ENCODE measurements around the gene CYP46A1.

The CYP46A1 gene

DNA sequence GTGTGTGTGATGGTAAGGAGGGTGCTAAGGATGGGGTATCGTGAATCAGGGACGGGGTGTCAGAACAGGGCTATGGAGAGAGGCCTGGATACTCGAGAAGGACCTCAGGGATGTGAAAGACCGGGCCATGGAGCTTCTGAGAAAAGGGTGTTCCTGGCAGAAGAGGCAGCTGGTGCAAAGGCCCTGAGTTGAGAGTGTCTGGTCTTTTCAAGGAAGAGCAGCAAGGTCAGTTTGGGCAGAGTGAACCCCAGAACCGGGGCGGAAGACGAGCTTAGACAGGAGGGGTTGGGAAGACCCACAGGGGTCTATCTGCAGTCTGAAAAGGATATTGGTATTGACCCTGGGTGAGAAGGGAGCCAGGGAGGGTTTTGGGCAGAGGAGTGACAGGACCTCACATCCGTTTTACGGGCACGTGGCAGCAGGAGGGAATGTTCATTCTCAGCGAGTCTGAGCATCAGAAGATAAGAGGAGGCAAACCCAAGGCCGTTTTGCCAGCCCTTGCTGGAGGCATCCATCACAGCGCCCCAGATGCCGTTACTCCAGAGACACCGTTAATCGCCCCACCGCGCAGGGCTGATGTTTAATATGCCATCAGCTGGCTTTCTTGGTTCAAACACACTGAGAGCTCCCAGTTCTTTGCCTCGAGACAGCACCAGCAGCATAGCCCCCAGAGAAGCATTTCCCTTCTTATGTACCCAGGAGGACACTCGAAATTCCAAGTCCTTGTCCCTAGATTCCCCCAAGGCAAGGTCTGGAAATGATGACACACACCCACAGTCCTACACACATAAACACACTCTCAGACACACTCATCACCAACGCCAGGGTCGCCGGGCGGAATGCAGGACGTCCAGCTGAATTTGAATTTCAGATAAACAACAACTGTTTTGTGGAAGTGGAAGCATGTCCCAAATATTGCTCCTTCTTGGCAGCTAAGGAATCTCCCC lies 67.7 kb downstream of the CYP46A1 start:
- Histone ChIP-seq H3K36me3 (ENCODE audit: control insufficient read depth, insufficient read depth, low read length) (no peaks in the 10 kb centered on the region), H3K4me3 (replicated peaks; ENCODE audit: low read depth, low read length) (no peak overlapping the region), H3K27me3 (replicated peaks; ENCODE audit: control insufficient read depth, insufficient read depth, low read length) (peaks cover 3% of the 10 kb centered on the region)
- no peak for DNase-seq (ENCODE audit: extremely low read depth, insufficient read length)
- TF ChIP-seq, protein P1, sequence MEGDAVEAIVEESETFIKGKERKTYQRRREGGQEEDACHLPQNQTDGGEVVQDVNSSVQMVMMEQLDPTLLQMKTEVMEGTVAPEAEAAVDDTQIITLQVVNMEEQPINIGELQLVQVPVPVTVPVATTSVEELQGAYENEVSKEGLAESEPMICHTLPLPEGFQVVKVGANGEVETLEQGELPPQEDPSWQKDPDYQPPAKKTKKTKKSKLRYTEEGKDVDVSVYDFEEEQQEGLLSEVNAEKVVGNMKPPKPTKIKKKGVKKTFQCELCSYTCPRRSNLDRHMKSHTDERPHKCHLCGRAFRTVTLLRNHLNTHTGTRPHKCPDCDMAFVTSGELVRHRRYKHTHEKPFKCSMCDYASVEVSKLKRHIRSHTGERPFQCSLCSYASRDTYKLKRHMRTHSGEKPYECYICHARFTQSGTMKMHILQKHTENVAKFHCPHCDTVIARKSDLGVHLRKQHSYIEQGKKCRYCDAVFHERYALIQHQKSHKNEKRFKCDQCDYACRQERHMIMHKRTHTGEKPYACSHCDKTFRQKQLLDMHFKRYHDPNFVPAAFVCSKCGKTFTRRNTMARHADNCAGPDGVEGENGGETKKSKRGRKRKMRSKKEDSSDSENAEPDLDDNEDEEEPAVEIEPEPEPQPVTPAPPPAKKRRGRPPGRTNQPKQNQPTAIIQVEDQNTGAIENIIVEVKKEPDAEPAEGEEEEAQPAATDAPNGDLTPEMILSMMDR (IDR thresholded peaks at IDR 0.05; ENCODE audit: insufficient read depth, low read length, poor library complexity, severe bottlenecking): no peak

DNA sequence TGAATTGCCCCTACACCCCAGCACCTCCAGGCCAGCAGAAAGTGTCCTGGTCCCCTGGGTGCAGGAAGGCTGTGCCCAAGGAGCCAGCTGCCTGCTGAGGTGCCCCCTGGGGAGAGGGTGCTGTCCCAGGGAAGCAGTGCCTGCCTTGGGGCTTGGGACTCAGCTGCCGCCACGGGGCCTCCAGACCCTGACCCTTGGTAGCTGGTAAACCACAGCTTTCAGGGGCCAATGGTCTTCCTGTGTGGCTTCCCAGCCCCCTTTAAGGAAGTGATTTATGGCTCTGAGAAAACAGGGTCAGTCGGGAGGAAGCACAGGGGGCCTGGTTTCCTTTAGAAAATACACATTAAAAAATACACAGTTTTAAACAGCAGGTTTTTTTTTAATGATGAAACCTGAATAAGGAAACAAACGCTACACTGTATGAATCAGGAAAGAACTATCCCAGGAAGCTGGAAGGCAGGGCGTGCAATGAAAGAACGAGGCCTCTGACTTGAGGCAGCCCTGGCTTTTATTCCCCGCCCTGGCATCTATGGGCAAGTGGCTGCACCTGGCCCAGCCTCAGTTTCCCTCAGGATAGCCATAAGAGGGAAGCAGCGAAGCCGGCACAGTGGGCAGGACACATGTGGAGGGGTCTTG lies 68.5 kb downstream of the CYP46A1 start:
- DNase-seq (ENCODE audit: extremely low read depth, insufficient read length): no peak
- Histone ChIP-seq H3K4me3 (replicated peaks; ENCODE audit: low read depth, low read length) (no peak overlapping the region), H3K27me3 (replicated peaks; ENCODE audit: control insufficient read depth, insufficient read depth, low read length) (peaks cover 3% of the 10 kb centered on the region), H3K36me3 (ENCODE audit: control insufficient read depth, insufficient read depth, low read length) (no peaks in the 10 kb centered on the region)
- TF ChIP-seq, protein P1 (IDR thresholded peaks at IDR 0.05; ENCODE audit: insufficient read depth, low read length, poor library complexity, severe bottlenecking): no peak

DNA sequence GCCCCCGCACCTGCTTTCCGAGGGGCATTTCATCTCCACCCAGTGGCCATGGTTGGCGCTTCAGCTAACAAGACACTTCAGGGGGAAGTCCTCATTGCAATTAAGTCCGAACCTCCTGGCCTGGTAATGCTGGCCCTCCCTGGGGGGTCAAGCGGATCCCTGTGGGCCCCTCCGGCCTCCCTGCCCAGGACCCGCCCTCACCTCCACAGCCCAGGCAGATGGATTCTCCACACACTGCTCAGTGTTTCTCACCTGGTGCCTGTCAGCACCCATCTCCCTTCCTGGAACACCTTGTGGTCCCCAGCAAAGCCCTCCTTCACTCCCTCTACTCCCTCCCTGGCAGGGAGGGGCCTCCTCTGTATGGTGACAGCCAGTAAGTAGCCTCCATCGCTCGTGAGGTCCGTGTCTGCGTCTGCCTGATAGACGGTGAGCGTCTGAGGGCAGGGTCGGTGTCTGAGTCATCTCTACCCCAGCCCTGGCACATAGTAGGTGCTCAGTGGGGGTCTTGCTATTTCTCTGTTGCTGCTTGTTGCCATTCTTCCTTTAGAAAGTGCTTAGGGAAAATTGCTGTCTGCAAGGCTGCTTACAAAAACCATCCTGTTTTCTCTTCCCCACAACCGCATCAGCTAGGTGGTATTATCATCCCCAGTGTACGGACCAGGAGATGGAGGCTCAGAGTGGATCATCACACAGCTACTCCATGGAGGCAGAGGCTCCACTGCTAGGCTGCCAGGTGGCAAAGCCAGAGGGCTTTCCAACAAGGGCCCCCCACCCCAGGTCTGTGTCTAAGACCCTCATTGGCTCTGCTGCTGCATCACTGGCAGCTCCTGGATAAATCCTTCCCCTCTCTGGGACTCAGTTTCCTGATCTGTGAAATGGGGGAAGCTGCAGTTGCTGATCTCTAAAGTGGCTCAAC lies 69.4 kb downstream of the CYP46A1 start:
- Histone ChIP-seq H3K36me3 (ENCODE audit: control insufficient read depth, insufficient read depth, low read length) (no peaks in the 10 kb centered on the region), H3K4me3 (replicated peaks; ENCODE audit: low read depth, low read length) (no peak overlapping the region), H3K27me3 (replicated peaks; ENCODE audit: control insufficient read depth, insufficient read depth, low read length) (peaks cover 3% of the 10 kb centered on the region)
- TF ChIP-seq, protein P1 (IDR thresholded peaks at IDR 0.05; ENCODE audit: insufficient read depth, low read length, poor library complexity, severe bottlenecking): no peak
- DNase-seq (ENCODE audit: extremely low read depth, insufficient read length): no peak

DNA sequence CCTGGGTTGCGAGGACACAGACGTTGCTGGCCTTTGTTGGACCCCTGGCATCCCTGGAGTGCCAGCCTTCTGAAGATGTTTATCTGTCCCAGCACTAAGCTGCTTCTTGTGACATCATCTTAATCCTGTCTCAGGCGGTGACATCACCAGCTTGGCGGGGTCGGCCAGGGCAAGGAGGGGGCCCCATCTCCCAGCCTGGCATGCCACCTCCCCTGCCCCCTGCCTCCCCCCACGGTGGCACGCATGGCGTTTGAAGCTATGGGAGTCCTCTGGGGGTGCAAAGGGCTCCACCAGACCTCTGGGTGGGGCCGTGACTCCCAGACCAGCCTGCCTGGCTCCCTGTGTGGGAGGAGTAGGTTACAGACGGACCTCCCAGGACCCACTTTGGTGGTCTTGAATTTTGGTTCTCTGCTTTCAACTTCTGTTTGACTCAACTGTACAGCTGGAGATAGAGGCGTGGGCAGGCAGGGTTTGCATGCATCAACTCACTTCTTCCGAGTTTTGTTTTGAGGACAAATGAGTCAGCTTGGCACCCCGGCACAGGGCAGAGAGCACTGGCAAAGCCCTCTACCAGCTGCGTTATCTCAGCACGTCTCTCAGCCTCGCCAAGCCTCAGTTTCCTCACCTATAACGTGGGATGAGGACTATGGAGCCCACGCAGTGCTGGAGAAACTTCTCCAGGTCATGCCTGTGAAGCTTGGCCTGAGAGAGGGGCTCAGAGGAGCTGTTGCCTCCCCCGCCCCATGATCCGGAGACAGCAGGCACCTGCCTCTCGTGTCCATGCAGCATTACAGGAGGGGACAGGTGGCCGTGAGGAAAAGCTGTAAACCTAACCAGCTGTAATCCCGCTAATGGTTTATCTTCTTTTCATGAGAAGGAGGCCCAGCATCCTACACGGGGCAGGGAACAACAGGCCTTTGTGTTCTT lies 70.3 kb downstream of the CYP46A1 start:
- H3K36me3 ChIP-seq (ENCODE audit: control insufficient read depth, insufficient read depth, low read length): no peaks in the 10 kb centered on the region
- DNase-seq (ENCODE audit: extremely low read depth, insufficient read length): no peak

More for the DNA sequence above, 70.3 kb downstream of the CYP46A1 start:
- Histone ChIP-seq H3K27me3 (replicated peaks; ENCODE audit: control insufficient read depth, insufficient read depth, low read length) (peaks cover 3% of the 10 kb centered on the region), H3K4me3 (replicated peaks; ENCODE audit: low read depth, low read length) (no peak overlapping the region)
- TF ChIP-seq, protein P1 (IDR thresholded peaks at IDR 0.05; ENCODE audit: insufficient read depth, low read length, poor library complexity, severe bottlenecking): no peak

All from GM06990 (cell line).